RCC 7860 (cell line): ENCODE results near the gene TCF7L2.

ENCODE experiments used
- DNase-seq: peaks from one replicate; pipeline ENCODE4 v3.0.0-alpha.2; 2015; ENCODE audit warnings: low spot score
- FAIRE-seq: peaks from 2 replicates; lab custom pipeline; 2012; peaks lifted over from hg19 to GRCh38; lab: Jason Lieb, UNC

TCF7L2 gene

DNA sequence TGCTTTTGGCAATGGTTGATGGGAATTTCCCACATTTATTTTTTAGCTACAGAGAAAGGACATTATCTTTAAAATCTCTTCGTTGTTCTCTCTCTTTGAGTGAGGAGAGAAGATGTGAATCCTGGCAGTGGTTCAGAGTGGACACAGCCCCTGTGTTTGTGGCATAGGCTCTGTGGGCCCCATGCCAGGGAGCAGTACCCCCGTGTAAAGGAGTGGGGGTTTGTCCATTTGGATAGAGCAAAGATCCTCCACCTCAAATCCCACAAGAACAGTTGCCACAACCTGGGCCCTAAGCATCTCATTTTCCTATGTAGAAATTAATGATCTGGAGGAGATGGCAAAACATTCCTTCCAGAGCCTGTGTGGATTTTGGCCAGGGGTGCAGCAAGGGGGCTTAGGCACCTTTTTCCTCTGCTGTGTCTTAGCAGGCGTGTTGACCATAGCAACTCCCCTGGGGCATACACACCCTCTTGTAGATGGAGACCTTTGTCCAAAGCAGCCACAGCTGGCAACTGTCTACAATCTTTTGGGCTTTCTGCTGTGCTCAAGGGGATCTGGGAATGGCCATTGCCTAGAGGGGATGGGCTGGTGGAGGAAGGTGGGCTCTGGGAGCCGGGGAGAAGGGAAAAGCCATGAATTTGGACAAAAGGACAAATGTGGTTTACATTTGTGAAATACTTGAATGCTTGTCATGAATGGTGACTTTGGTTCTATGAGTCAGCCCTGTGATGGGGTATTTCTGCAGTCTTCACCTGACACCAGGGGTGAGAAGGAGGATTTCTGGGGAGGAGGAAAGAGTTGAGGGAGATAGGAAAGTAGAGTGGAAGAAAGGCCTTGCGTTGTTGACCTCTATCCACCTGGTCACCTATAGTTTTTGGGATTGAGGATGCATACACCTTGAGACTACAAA, 92.0 kb downstream of the TCF7L2 start:
- DNase-seq (no peak), FAIRE-seq (no peak)

GRCh38 chr10:113042868-113043267, 92.8 kb downstream of the TCF7L2 start:
- DNase-seq (no peak), FAIRE-seq (no peak)

GRCh38 chr10:113044016-113044755, 94.1 kb downstream of the TCF7L2 start:
- FAIRE-seq (no peak), DNase-seq (no peak)

- peak; percentile 79 for DNase-seq
- peak; percentile 91 for FAIRE-seq
These were observed 95.4 kb downstream of the TCF7L2 start for GRCh38 chr10:113045147-113046055.

GRCh38 chr10:113047151-113047550, 97.1 kb downstream of the TCF7L2 start:
- FAIRE-seq (no peak), DNase-seq (no peak)

- FAIRE-seq, result no peak
These were observed 97.5 kb downstream of the TCF7L2 start for GRCh38 chr10:113047605-113047962.

DNA sequence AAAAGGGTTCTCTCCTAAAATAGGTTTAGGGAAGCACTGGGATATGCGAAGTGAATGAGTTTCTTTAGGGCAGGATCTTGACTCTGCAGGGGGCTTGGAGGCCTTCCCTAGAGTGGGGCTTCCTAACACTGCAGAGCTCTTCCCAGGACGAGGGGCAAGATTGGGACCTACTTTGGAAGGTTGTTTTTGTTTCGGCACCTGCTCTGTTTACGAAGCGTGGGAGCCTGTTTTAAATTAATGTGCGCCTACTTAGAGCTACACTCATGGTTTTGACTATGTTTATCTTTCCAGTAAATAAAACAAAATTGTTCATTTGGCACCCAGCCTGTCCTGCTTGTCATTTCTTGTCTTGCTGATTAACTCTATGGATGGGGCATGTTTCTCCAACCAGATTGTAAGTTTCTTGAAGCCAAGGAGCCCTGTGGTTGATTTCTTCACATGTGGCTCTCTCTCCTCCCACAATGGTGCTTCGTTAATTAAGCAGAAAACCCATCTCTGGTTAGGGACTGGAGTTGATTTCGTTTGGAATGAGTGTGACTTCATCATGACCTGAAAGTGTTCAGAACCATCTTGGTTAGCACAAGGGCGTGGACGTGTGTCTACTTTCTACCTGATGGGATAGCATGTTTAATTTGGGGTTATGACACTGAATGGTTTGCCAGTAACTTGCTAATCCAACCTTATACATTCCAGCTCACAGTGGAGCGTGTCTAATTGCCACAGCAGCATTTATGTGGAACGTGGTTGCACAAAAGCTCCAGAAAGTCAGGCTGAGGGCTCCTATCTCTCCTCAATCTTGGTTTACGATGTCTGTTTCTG, 98.1 kb downstream of the TCF7L2 start:
- peak; percentile 22 for DNase-seq
- peak; percentile 32 for FAIRE-seq

More at GRCh38 chr10:113047605-113047962, 97.5 kb downstream of the TCF7L2 start:
- DNase-seq, result no peak

DNA sequence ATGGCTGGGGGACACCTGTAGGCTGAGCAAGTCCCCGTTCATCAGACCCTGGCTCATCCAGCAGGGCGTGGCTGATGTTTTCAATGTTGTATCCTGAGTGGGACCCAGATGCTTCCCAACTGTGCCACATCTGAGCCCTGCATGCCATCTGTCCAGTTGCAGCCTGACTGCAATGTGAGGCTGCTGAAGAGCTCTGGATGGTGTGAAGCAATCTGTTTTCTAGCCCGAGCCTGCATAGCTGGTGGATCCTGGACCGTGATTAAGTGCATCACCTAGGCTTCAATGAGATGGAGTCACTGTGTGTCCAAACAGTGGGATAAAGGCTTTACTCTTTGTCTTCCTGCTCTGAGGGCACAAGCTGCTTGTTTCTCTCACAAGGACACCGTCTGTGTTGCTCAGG, 99.8 kb downstream of the TCF7L2 start:
- DNase-seq (no peak), FAIRE-seq (no peak)

DNA sequence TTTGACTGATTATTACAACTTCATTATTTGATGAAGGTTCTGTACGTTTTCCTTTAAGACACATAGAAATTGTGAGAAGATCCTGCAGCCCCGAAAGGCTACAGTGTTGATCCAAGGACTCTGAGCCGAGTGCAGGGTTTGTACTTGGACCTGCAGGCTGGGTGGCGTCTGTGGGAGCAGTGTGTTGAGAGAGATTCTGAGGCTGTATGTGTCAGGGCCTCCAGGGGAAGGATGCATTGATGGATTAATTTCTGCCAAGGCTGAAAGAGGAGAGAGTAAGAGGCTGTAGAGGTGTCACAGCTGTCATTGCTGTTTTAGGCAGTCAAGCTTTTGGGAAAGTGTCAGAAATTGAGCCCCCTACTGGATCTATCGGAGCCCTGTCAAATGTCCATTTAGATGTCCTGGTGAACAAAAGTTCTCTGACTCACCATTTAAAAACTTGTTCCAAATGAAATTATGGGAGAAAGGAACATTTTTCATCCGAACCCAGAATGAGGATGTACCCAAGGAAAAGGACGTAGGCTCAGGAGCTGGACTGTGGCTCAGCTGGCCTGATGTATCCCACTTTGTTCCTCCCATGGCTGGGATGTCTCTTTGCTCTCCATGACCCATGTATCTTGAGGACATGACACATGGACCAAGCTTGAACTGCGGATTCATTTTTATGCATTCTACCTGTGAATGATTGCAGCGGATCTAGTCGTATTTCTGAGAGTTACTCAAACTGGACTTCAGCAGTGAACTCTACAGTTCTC, 102.2 kb downstream of the TCF7L2 start:
- no peak for DNase-seq
- no peak for FAIRE-seq

DNA sequence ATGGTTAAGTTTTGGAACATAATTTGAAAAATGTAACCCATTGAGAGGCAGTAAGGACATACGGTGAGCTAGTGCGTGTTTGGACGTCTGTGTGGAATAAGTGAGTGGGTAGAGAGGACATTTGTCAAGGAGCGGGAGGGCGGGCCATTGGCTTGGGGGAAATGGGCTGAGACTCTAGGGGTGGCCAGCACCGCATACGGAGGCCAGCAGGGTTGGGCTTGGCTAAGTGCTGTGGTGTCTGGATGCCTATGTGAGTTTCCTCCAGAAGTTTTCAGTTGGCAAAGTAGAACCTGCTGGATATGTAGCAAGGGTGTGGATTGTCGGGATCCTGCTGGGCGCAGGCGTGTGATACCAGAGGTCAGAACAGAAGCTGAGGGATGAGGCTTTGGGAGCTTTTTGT, 103.0 kb downstream of the TCF7L2 start:
- FAIRE-seq (no peak), DNase-seq (no peak)

- FAIRE-seq (no peak), DNase-seq (peak; percentile 59)
These were observed 103.8 kb downstream of the TCF7L2 start for GRCh38 chr10:113053881-113054280.

DNA sequence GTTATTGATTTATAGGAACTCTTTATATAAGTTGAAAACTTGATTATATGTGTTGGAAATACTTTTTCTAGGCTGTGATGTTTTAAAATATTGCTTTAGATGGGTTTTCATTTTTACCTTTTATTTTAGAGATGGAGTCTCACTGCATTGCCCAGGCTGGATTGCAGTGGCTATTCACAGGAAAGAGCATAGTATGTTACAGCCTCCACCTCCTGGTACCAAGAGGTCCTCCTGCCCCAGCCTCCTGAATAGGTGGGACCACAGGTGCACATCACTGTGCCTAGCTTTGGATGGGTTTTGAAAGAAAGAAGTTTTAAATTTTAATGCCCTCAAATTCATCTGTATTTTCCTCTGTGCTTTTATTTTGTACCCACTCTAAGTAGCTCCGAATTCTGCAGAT, 105.4 kb downstream of the TCF7L2 start:
- DNase-seq (no peak), FAIRE-seq (no peak)

- no peak for FAIRE-seq
- peak; percentile 63 for DNase-seq
These were observed 106.0 kb downstream of the TCF7L2 start for GRCh38 chr10:113056030-113056429.

DNA sequence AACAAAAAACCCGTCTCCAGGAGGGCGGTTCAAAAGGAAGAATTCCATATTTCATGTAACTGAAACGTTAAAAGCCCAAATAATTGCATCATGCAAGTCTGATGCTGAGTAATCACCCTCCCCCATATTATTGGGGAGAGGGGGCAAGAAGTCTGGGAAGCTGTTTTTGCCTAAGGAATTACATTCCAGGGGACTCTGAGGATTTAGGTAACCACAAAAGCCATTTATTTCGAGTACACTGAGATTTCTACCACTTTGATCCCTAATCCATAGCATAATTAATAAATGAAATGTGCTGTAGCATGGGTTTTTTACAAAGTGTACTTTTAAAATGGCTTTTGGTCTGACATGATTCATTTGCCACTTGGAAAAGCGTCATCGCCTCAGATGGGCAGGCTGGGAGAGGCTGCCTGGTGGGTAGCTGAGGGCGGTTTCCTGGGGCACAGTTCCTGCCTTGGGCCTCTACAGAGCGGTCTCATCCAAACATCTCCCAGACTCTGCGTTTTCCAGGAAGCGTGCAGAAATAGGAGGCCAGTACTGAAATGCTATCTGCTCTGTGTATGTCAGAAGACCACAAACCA, 106.5 kb downstream of the TCF7L2 start:
- DNase-seq, result peak; percentile 87
- peak; percentile 87 for FAIRE-seq

DNA sequence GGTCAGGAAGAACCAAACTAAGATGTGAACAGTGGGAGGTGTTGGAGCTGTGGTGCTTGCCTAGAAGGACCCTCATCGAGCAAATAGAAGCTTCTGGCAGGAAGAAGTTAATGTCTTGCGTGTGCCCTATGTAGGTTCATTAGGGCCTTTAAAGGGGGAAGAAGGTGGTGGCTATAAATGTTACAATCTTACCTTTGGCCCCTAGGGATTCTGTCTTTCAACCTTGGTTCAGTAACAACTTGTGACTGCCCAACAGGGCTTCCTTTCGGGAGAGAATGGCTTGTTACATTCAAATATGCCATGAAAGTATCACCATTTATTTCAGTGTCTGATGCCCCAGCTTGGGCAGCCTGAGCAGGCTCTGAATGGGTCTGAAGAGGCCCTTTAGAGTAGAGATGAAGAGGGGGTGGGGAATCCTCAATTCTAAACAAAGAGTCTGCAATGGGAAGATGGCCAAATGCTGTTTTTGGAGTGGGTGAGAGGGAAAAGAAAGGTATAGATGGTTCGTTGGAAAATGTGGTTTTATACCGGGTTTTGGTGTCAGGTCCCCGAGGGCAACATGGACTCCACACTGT, 108.0 kb downstream of the TCF7L2 start:
- DNase-seq (no peak), FAIRE-seq (no peak)

GRCh38 chr10:113058523-113059370, 108.7 kb downstream of the TCF7L2 start:
- FAIRE-seq (no peak), DNase-seq (no peak)

DNA sequence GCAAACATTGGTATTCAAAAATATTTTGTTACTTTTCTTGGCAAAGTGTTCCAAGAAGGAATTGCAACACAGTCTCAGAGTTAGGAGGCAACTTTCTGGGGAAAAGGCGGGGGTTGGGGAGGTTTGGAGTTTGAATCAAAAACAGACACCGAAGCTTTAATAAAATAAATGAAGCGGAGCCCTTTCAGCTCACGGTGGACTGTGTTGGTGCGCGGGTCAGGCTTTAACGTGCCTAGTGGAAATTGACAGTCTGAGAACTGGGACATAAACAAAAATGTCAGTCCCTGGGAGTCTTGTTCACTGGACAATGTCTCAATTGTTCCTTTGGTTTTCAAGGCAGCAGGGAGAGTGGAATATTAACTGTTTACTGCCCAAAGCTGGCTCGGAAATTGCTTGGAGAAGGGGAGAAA, 109.3 kb downstream of the TCF7L2 start:
- no peak for FAIRE-seq
- no peak for DNase-seq
